GM23248 (cell line): Measurements from ENCODE around the gene ART4.

Source experiments
- EZH2 ChIP-seq: fragments of 200-600 bp; sonication (generic); IDR thresholded peaks from 2 replicates; pipeline ENCODE4 v1.6.1; 2018; ENCODE audit warnings: antibody characterized with exemption, mild to moderate bottlenecking; ENCODE audit not compliant: insufficient read depth, poor library complexity, severe bottlenecking
- EZH2phosphoT487 ChIP-seq: fragments of 200-600 bp; sonication (generic); IDR thresholded peaks from 2 replicates; pipeline ENCODE4 v1.6.1; 2018; ENCODE audit warnings: antibody characterized with exemption, moderate library complexity, mild to moderate bottlenecking, low read depth; ENCODE audit not compliant: insufficient read depth

- TF ChIP-seq EZH2, result no peak
- no peak for TF ChIP-seq EZH2phosphoT487
Observed at GRCh38 chr12:14880890-14881453, 37.6 kb upstream of the ART4 start.
